PC-3 (cell line): ENCODE results near the gene ATAD3B.

Experiments
- CTCF ChIP-seq: fragments of 300-600 bp; sonication (generic); conservative IDR thresholded peaks from 2 replicates; pipeline ENCODE4 v1.5.1; 2017; ENCODE audit warnings: antibody characterized with exemption, low read depth, mild to moderate bottlenecking, low read length
- EZH2 ChIP-seq: fragments of 300-600 bp; sonication (generic); IDR thresholded peaks from one replicate; pipeline ENCODE4 v1.6.1; 2017; ENCODE audit warnings: antibody characterized with exemption, mild to moderate bottlenecking, low read length; ENCODE audit not compliant: unreplicated experiment
- EZH2phosphoT487 ChIP-seq: fragments of 300-600 bp; sonication (generic); IDR thresholded peaks from 2 replicates; pipeline ENCODE4 v1.6.1; 2018; ENCODE audit warnings: mild to moderate bottlenecking, antibody characterized with exemption, low read length, borderline replicate concordance

- TF ChIP-seq CTCF = no peak
- no peak for TF ChIP-seq EZH2phosphoT487
- no peak for TF ChIP-seq EZH2
These were observed 9.7 kb upstream of the ATAD3B start for GRCh38 chr1:1461721-1462317.
